ENCODE results near the gene CERS1.

Gene CERS1

DNA sequence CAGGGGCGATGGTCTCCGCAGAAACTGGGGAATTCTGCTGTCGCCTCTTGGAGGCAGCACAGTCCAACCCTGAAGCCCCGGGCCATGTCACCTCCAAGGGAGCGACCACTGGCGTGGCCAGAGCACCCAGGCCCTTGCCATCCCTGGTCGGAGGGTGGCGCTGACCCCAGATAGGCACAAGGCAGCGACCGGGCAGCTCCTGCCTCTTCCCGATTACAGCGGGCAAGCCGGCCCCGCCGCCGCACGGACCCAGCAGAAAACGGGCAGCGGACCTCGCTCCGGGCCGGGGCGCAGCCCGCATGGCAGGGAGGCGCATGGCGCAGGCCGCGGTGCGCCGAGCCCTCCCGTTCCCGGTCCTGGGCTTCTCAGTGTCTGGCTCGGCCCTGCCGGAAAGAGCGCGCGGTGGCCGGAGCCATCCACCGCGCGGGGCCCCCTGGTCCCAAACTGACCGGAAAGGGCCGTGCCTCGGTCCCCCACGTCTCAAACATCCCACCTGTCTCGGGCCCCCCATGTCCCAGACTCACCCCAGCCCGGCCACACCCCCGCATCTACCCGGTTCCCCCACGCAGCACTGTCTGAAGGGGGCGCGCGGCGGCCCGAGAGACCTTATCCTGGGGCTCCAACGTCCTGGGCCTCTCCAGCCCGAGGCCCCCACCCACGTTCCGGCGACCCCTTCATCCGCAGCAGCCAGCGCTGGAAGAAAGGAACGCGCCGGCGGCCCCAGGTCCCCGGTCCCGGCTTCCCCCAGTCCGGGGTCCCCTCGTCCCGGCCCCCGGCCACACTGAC lies 727 bp downstream of the CERS1 start:
- H3K27ac ChIP-seq (ENCODE audit: low read length), result no peak overlapping the region
- peaks cover 27% of the 10 kb centered on the region for H3K27me3 ChIP-seq (ENCODE audit: insufficient read depth, low read length)
- H3K9ac ChIP-seq (ENCODE audit: low read depth, low read length), result peak overlapping the region; percentile 32; the same call in 1 of the 2 replicates
- H3K9me3 ChIP-seq (ENCODE audit: insufficient read depth, low read depth, low read length), result no peaks in the 10 kb centered on the region
- peak overlapping the region; percentile 71 for H3K4me3 ChIP-seq (ENCODE audit: low read length)
- H3K36me3 ChIP-seq (ENCODE audit: insufficient read depth, low read depth, low read length), result no peaks in the 10 kb centered on the region
- H3K4me1 ChIP-seq (ENCODE audit: insufficient read depth, low read length), result no peaks in the 10 kb centered on the region; the same call in 1 of the 2 replicates

DNA sequence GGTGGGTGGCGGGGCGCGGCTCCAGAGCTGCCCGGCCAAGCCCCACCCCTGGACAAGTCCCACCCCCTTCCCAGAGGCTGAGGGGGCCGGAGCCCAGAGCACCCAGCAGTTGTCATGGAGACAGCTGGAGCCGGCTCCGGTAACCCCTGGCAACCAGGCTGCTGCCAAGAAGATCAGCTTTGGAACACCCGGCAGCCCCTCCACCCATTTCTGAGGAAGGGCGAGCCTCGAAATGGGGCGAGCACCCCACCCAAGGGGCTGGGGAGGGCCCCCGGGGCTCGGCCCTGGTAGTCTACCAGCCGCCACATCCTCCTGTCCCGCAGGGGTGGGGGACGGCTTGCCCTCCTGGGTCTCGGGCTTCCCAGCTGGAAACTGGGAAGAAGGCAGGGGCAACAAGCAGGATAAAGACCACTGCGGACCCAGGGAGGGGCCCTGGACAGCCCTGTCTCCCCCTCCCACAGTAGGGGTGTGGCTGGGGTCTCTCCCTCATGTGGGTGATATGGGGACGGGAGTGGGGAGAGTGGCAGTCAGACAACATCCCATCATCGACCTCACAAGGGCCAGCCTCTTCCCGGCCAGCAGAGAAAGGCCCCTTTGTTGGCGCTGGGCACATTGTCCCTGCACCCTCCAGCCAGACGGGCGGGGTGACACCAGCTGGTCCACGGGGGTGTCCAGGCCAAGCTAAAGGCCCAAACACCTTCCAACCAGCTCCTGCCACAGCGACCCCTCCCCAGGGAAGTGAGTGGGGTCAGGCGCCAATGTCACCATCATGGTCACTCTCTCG lies 1.5 kb downstream of the CERS1 start:
- H3K9me3 ChIP-seq (ENCODE audit: insufficient read depth, low read depth, low read length), result no peaks in the 10 kb centered on the region
- H3K27me3 ChIP-seq (ENCODE audit: insufficient read depth, low read length), result peaks cover 27% of the 10 kb centered on the region
- peak overlapping the region; percentile 32; the same call in 1 of the 2 replicates for H3K9ac ChIP-seq (ENCODE audit: low read depth, low read length)
- no peaks in the 10 kb centered on the region for H3K36me3 ChIP-seq (ENCODE audit: insufficient read depth, low read depth, low read length)
- peak overlapping the region; percentile 71 for H3K4me3 ChIP-seq (ENCODE audit: low read length)
- H3K27ac ChIP-seq (ENCODE audit: low read length), result no peak overlapping the region
- H3K4me1 ChIP-seq (ENCODE audit: insufficient read depth, low read length), result no peaks in the 10 kb centered on the region; the same call in 1 of the 2 replicates

DNA sequence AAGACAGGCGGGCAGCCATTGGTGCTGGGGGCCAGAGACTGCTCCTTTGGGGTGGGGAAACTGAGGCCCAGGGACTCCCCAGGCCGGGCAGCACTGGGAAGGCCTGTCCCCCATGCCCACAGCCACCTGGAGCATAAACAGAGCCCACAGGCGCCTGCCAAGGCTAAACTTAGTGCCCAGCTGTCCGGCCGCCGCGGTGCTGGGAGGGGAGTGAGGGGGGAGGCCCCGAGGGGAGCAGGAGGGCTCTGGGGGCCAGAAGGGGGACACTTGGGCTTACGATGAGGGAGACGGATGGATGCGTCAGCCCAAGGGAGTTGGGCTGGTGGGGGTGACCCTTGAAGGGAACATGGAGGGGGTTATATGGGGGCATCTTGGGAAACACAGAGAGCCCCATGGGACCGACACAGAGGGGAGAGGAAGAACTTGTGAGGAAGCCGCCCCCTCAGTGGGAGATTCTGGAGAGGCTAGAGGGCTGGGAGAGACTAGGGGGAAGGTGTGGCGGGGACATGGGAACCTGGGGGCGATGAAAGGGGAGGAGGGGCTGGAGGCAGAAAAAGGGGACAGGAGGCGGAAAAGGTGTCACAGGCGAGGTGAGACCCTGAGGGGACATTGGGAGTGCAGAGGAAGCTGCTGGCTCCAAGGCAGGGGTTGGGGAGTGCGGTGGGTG lies 2.2 kb downstream of the CERS1 start:
- Histone ChIP-seq H3K4me3 (ENCODE audit: low read length) (no peak overlapping the region), H3K4me1 (ENCODE audit: insufficient read depth, low read length) (no peaks in the 10 kb centered on the region; the same call in 1 of the 2 replicates), H3K9me3 (ENCODE audit: insufficient read depth, low read depth, low read length) (no peaks in the 10 kb centered on the region), H3K27me3 (ENCODE audit: insufficient read depth, low read length) (peaks cover 27% of the 10 kb centered on the region), H3K9ac (ENCODE audit: low read depth, low read length) (no peak overlapping the region), H3K36me3 (ENCODE audit: insufficient read depth, low read depth, low read length) (no peaks in the 10 kb centered on the region), H3K27ac (ENCODE audit: low read length) (no peak overlapping the region)

DNA sequence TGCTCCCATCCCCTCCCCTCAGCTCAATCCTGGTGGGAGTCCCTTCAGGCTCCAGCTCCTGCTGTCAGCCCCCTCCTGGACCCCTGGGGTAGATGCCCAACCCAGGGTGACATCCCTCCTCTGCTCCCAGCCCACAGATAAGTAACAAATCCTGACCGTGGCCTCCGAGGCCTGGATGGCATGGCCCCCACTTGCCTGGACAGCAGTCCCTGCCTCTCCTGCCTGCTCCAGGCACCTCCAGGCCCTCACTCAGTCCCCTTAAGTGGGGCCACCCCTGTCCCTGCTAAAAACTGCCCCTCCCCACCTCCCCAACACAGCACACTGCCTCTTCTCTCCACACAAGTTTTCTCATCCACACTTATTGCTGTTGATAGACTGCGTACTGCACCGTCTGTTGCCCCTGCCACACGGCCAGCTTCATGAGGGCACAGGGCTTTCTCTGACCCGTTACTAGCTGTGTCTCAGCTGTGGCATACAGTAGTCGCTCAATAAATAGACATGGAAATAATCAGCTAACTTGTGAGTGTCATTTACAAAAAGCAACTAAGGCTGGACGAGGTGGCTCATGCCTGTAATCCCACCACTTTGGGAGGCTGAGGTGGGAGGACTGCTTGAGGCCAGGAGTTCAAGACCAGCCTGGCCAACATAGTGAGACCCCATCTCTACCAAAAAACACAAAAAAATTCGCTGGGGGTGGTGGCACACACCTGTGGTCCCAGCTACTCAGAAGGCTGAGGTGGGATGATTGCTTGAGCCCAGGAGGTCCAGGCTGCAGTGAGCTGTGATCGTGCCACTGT lies 5.8 kb downstream of the CERS1 start:
- Histone ChIP-seq H3K36me3 (ENCODE audit: insufficient read depth, low read depth, low read length) (no peaks in the 10 kb centered on the region), H3K4me1 (ENCODE audit: insufficient read depth, low read length) (no peaks in the 10 kb centered on the region; the same call in 1 of the 2 replicates), H3K9me3 (ENCODE audit: insufficient read depth, low read depth, low read length) (no peaks in the 10 kb centered on the region), H3K27ac (ENCODE audit: low read length) (no peak overlapping the region), H3K9ac (ENCODE audit: low read depth, low read length) (no peak overlapping the region), H3K4me3 (ENCODE audit: low read length) (no peak overlapping the region), H3K27me3 (ENCODE audit: insufficient read depth, low read length) (peaks cover 12% of the 10 kb centered on the region)

DNA sequence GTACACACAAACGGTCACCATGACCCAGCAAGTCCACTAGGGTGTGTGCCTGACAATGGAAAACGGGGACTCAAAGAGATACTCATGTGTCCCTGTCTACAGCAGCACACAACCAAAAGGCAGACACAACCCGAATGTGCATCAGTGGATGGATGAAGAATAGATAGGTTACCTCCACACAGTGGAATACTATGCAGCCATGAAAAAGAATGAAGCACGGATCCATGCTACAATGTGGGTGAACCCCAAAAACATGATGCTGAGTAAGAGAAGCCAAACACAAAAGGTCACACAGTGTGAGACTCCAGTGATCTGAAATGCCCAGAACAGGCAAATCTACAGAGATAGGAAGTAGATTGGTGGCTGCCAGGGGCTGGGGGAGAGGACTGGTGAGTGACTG lies 9.0 kb downstream of the CERS1 start:
- Histone ChIP-seq H3K4me1 (ENCODE audit: insufficient read depth, low read length) (no peaks in the 10 kb centered on the region), H3K4me3 (ENCODE audit: low read length) (no peak overlapping the region), H3K36me3 (ENCODE audit: insufficient read depth, low read depth, low read length) (no peaks in the 10 kb centered on the region), H3K9me3 (ENCODE audit: insufficient read depth, low read depth, low read length) (no peaks in the 10 kb centered on the region), H3K9ac (ENCODE audit: low read depth, low read length) (no peak overlapping the region), H3K27ac (ENCODE audit: low read length) (no peak overlapping the region), H3K27me3 (ENCODE audit: insufficient read depth, low read length) (no peaks in the 10 kb centered on the region)

DNA sequence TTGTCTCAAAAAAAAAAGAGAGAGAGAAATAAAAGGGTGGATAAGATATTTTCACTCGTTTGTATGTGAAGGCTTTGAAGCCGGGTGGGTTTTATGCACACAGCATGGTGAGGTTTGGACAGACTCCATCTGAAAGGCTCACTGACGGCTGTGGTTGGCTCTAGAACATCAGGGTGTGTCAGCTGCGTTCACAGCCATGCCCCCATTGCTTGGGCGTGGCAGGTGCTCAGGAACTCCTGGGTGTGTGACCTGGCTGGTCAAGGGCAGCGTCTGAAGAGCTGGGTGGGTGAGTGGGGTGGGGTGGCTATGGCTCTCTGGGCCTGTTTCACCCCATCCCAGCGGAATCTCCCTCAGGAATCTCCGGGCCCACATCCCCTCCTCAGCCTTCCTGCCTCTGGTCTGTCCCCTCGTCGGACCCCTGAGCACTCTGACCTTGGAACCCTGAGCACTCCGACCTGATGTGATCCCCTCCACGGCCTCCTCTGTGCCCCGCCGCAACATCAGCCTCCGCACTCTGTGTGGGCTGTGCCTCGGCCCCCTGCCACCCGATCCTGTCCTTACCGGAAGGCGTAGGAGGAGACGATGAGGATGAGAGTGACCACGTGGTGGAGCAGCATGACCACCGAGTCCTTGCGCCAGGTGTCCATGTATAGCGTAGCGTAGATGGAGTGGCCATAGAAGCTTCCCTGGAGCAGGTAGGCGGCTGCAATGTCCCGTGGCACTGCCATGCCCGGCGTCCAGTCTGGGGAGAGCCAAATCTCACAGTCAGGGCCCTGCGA lies 12.2 kb downstream of the CERS1 start:
- H3K9me3 ChIP-seq (ENCODE audit: insufficient read depth, low read depth, low read length), result no peaks in the 10 kb centered on the region
- no peak overlapping the region for H3K27ac ChIP-seq (ENCODE audit: low read length)
- H3K36me3 ChIP-seq (ENCODE audit: insufficient read depth, low read depth, low read length), result peaks cover 5% of the 10 kb centered on the region; the same call in 1 of the 2 replicates
- H3K9ac ChIP-seq (ENCODE audit: low read depth, low read length), result no peak overlapping the region
- H3K4me1 ChIP-seq (ENCODE audit: insufficient read depth, low read length), result no peaks in the 10 kb centered on the region
- no peaks in the 10 kb centered on the region for H3K27me3 ChIP-seq (ENCODE audit: insufficient read depth, low read length)
- no peak overlapping the region for H3K4me3 ChIP-seq (ENCODE audit: low read length)

DNA sequence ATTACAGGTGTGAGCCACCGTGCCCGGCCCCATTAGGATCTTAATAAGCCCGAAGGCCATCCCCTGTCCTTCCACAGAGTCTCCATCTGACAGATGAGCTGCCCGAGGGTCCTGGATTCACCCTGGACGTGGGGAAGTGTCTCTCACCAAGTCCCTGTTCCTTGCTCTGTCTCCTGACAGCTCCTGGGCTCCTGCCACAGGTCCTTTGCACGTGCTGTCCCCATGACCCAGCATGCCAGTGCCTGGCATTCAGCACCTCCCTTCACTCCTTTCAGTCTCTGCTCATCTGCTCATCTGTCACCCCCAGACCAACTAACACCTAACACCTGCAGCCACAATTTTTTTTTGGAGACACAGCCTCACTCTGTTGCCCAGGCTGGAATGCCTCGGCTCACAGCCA lies 14.5 kb downstream of the CERS1 start:
- H3K27ac ChIP-seq (ENCODE audit: low read length), result no peak overlapping the region
- H3K4me3 ChIP-seq (ENCODE audit: low read length), result no peak overlapping the region
- H3K36me3 ChIP-seq (ENCODE audit: insufficient read depth, low read depth, low read length), result peaks cover 19% of the 10 kb centered on the region
- no peaks in the 10 kb centered on the region for H3K27me3 ChIP-seq (ENCODE audit: insufficient read depth, low read length)
- no peak overlapping the region for H3K9ac ChIP-seq (ENCODE audit: low read depth, low read length)
- no peaks in the 10 kb centered on the region for H3K9me3 ChIP-seq (ENCODE audit: insufficient read depth, low read depth, low read length)
- H3K4me1 ChIP-seq (ENCODE audit: insufficient read depth, low read length), result no peaks in the 10 kb centered on the region

DNA sequence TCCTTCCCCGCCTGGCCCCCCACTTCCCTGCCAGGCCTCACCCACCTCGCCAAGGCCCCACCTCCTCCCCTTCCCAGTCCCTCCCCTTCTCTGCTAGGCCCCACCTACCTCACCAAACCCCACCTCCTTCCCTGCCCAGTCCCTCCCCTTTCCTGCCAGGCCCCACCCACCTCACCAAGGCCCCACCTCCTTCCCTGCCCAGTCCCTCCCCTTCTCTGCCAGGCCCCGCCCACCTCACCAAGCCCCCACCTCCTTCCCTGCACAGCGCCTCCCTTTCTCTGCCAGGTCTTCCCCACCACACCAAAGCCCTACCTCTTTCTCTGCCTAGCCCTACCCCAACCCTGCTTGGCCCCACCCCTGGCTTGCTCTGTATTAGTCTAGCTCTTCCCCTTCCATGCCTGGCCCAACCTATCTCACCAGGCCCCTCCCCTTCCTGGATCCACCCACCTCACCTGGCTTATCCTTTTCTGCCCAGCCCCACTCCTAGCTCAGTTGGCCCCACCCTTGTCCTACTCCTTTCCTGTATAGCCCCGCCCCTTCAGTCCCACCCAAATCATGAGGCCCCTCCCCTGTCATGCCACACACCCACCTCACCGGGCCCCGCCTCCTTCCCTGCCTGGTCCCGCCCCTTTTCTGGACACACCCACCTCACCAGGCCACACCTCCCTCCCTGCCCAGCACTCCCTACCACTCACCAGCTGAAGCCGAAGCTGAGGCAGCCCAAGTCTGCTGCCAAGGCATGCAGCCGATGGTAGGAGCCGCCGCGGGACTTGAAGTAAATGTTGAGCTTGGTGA lies 16.2 kb downstream of the CERS1 start:
- Histone ChIP-seq H3K9ac (ENCODE audit: low read depth, low read length) (no peak overlapping the region), H3K27ac (ENCODE audit: low read length) (no peak overlapping the region), H3K36me3 (ENCODE audit: insufficient read depth, low read depth, low read length) (peaks cover 23% of the 10 kb centered on the region)

DNA sequence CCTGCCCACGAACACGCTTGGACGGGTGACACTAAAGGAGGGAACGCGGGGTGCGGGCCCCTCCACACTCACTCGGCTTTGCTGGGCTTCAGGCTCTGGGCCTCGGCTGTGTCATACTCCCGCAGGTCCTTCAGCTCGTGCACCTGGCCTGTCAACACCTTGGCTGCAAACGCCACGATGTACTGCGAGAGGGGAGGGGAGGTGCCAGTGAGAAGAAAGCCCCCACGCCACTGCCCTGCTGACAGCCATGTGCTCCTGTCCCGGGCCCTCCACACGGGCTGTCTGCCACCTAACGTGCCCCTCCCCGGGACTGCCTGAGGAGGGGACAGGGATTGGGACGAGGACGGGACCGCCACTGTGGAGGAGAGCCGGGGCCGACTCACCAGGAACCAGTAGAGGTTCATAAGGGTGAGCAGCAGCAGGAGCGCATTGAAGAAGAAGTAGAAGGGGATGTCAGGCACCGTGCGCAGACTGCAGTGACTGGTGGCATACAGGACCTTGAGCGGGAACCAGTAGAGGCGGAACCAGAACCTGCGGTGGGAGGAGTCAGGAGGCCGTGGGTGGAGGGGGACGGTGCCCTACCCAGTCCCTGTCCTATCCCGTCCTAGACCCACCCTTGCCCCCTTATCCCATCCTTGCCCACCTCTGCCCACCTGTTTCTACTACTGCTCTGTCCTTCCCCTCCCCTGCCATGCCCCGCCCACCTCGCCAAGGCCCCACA lies 16.9 kb downstream of the CERS1 start:
- H3K4me1 ChIP-seq (ENCODE audit: insufficient read depth, low read length), result no peaks in the 10 kb centered on the region
- H3K4me3 ChIP-seq (ENCODE audit: low read length), result no peak overlapping the region
- no peaks in the 10 kb centered on the region for H3K9me3 ChIP-seq (ENCODE audit: insufficient read depth, low read depth, low read length)
- peaks cover 23% of the 10 kb centered on the region for H3K36me3 ChIP-seq (ENCODE audit: insufficient read depth, low read depth, low read length)
- H3K27ac ChIP-seq (ENCODE audit: low read length), result no peak overlapping the region
- no peak overlapping the region for H3K9ac ChIP-seq (ENCODE audit: low read depth, low read length)
- H3K27me3 ChIP-seq (ENCODE audit: insufficient read depth, low read length), result no peaks in the 10 kb centered on the region

More for the DNA sequence above, 16.2 kb downstream of the CERS1 start:
- no peaks in the 10 kb centered on the region for H3K4me1 ChIP-seq (ENCODE audit: insufficient read depth, low read length)
- H3K9me3 ChIP-seq (ENCODE audit: insufficient read depth, low read depth, low read length), result no peaks in the 10 kb centered on the region
- no peak overlapping the region for H3K4me3 ChIP-seq (ENCODE audit: low read length)
- H3K27me3 ChIP-seq (ENCODE audit: insufficient read depth, low read length), result no peaks in the 10 kb centered on the region

All from iPS-20b (cell line).